GM18498 (cell line): Measurements from ENCODE around the gene ARMC9.
A peak's percentile ranks its signal among the peaks of the same experiment; 100 is the strongest.
"Not testable (repeated sequence)": the region's sequence is repeated elsewhere in the genome, so short reads cannot be mapped to it uniquely, and the experiment has no call there.

Source experiments
- ATAC-seq: cut with Tn5 transposase; IDR thresholded peaks from one replicate; pipeline ENCODE4 v1.9.1; 2021; ENCODE audit warnings: mild to moderate bottlenecking, moderate library complexity; ENCODE audit not compliant: unreplicated experiment

ARMC9 gene

GRCh38 chr2:231394211-231395141, 196.0 kb downstream of the ARMC9 start:
- ATAC-seq: peak; percentile 52

- ATAC-seq: no peak
These were observed 197.0 kb downstream of the ARMC9 start, which contains the start of gene B3GNT7 for GRCh38 chr2:231395188-231396057. TSS of gene B3GNT7 (plus strand) at chr2:231395710. CDS start at chr2:231395804, 94 bp downstream.

- no peak for ATAC-seq
These were observed 197.8 kb downstream of the ARMC9 start for GRCh38 chr2:231396058-231396821.

GRCh38 chr2:231397011-231397927, 198.8 kb downstream of the ARMC9 start:
- no peak for ATAC-seq

- ATAC-seq: no peak
These were observed 199.5 kb downstream of the ARMC9 start for GRCh38 chr2:231397928-231398294.

- ATAC-seq: no peak
These were observed 200.2 kb downstream of the ARMC9 start for GRCh38 chr2:231398585-231398984.

GRCh38 chr2:231399046-231399852, 200.8 kb downstream of the ARMC9 start:
- ATAC-seq: no peak

GRCh38 chr2:231399853-231400680, 201.6 kb downstream of the ARMC9 start:
- no peak for ATAC-seq

- not testable (repeated sequence) for ATAC-seq
These were observed 202.2 kb downstream of the ARMC9 start for GRCh38 chr2:231400681-231401080.

GRCh38 chr2:231401101-231401500, 202.7 kb downstream of the ARMC9 start:
- not testable (repeated sequence) for ATAC-seq

- not testable (repeated sequence) for ATAC-seq
These were observed 205.2 kb downstream of the ARMC9 start for GRCh38 chr2:231403421-231404182.

GRCh38 chr2:231404183-231404578, 205.8 kb downstream of the ARMC9 start:
- not testable (repeated sequence) for ATAC-seq

GRCh38 chr2:231405601-231406367, 207.4 kb downstream of the ARMC9 start:
- ATAC-seq: not testable (repeated sequence)

GRCh38 chr2:231407686-231408085, 209.3 kb downstream of the ARMC9 start:
- ATAC-seq: not testable (repeated sequence)

GRCh38 chr2:231408304-231408703, 209.9 kb downstream of the ARMC9 start:
- ATAC-seq: not testable (repeated sequence)

GRCh38 chr2:231409776-231410175, 211.3 kb downstream of the ARMC9 start:
- ATAC-seq: no peak
